Activated CD4-positive, CD25-positive, alpha-beta regulatory T cell treated with anti-CD3 and anti-CD28 coated beads, Interleukin-2, amount 50 U/mL, for 72 hours (primary cell): ENCODE measurements around the gene HTRA1.

Experiments used
- DNase-seq: peaks from one replicate; pipeline ENCODE4 v3.0.0; 2021

HTRA1 gene

GRCh38 chr10:122461367-122461728 is at the start of gene HTRA1:
TSS of gene HTRA1 (plus strand) at chr10:122461553. CDS start at chr10:122461653, 100 bp downstream.
- DNase-seq: no peak

- DNase-seq: no peak
Measured at GRCh38 chr10:122413327-122413726, 48.0 kb upstream of the HTRA1 start.

- DNase-seq: no peak
Measured at GRCh38 chr10:122417667-122418066, 43.7 kb upstream of the HTRA1 start.

- no peak for DNase-seq
Measured at GRCh38 chr10:122419016-122419415, 42.3 kb upstream of the HTRA1 start.

- no peak for DNase-seq
Measured at GRCh38 chr10:122419876-122420623, 41.3 kb upstream of the HTRA1 start.

- DNase-seq: no peak
Measured at GRCh38 chr10:122420624-122421007, 40.7 kb upstream of the HTRA1 start.

- no peak for DNase-seq
Measured at GRCh38 chr10:122421054-122421625, 40.2 kb upstream of the HTRA1 start.

- no peak for DNase-seq
Measured at GRCh38 chr10:122421742-122422141, 39.6 kb upstream of the HTRA1 start.

- DNase-seq: no peak
Measured at GRCh38 chr10:122422266-122422989, 38.9 kb upstream of the HTRA1 start.

- no peak for DNase-seq
Measured at GRCh38 chr10:122424059-122424458, 37.3 kb upstream of the HTRA1 start.

GRCh38 chr10:122426829-122427228 is 34.5 kb upstream of the HTRA1 start:
- DNase-seq: no peak

- DNase-seq: no peak
Measured at GRCh38 chr10:122427280-122427679, 34.1 kb upstream of the HTRA1 start.

- DNase-seq: no peak
Measured at GRCh38 chr10:122435212-122435827, 26.0 kb upstream of the HTRA1 start.

GRCh38 chr10:122441961-122442360 is 19.4 kb upstream of the HTRA1 start:
- DNase-seq: no peak

- no peak for DNase-seq
Measured at GRCh38 chr10:122445469-122445868, 15.9 kb upstream of the HTRA1 start.

GRCh38 chr10:122445904-122446303 is 15.4 kb upstream of the HTRA1 start:
- DNase-seq: no peak

GRCh38 chr10:122446668-122447423 is 14.5 kb upstream of the HTRA1 start:
- DNase-seq: no peak

GRCh38 chr10:122448600-122448999 is 12.8 kb upstream of the HTRA1 start:
- no peak for DNase-seq

- no peak for DNase-seq
Measured at GRCh38 chr10:122449153-122449552, 12.2 kb upstream of the HTRA1 start.

- DNase-seq: no peak
Measured at GRCh38 chr10:122450353-122450990, 10.9 kb upstream of the HTRA1 start.

GRCh38 chr10:122454071-122454470 is 7.3 kb upstream of the HTRA1 start:
- no peak for DNase-seq

GRCh38 chr10:122454603-122455080 is 6.7 kb upstream of the HTRA1 start, which contains the start of gene ARMS2:
TSS of gene ARMS2 (plus strand) at chr10:122454653. CDS start at chr10:122454728, 75 bp downstream.
- no peak for DNase-seq
